Stimulated activated CD8-positive, alpha-beta memory T cell treated with anti-CD3 and anti-CD28 coated beads, Interleukin-12 subunit alpha, Interleukin-12 subunit beta, amount 100 ng/mL, for 4 hours (primary cell): ENCODE results near the gene CNTNAP2.
"Not testable (repeated sequence)": the region's sequence is repeated elsewhere in the genome, so short reads cannot be mapped to it uniquely, and the experiment has no call there.

Experiments used
- DNase-seq: peaks from one replicate; pipeline ENCODE4 v3.0.0-alpha.2; 2020; ENCODE audit warnings: low read depth

The CNTNAP2 gene

DNA sequence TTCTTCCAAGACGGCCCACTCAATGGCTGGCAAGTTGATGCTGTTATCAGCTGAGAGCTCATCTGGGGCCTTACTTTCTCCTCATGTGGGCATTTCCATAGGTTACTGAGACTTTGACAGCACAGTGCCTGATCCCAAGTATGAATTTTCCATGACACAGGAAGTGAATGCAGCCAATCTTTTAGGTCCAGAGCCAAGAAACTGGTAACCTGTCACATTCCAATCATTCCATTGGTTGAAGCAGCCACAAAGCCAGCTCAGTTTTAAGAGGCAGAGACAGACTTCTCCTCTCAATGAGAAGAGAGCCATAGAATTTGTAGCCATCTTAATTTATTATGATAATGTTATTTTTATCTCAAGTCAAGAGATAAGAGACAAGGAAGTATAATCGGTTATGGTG is 775.5 kb downstream of the CNTNAP2 start:
- DNase-seq, result no peak

- no peak for DNase-seq
Observed at GRCh38 chr7:146894927-146895326, 778.3 kb downstream of the CNTNAP2 start.

DNA sequence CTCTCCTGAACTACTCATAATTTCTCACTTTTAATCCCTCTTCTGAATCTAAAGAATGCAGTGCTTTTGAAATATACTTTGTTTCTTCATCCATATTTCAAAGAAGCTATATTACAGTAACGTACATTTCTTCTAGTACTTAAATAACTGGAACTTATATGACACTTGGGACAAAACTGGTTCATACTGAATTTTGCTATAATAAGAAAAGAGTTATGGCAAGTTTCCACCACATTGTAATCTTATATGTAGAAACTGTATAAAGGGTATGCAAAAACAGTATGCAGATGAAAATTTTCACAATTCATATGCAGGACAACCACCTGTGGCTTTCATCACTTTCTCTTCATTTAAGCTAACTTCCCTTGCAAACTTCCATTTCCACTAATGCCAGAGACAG is 785.7 kb downstream of the CNTNAP2 start:
- no peak for DNase-seq

GRCh38 chr7:146902728-146903127 is 786.1 kb downstream of the CNTNAP2 start:
- DNase-seq, result no peak

DNA sequence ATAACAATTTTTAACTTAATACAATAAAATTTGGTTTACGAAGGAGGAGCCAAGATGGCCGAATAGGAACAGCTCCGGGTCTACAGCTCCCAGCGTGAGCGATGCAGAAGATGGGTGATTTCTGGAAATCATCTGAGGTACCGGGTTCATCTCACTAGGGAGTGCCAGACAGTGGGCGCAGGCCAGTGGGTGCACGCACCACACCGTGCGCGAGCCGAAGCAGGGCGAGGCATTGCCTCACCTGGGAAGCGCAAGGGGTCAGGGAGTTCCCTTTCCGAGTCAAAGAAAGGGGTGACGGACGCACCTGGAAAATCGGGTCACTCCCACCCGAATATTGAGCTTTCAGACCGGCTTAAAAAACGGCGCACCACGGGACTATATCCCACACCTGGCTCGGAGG is 789.1 kb downstream of the CNTNAP2 start:
- DNase-seq, result not testable (repeated sequence)

- no peak for DNase-seq
Observed at GRCh38 chr7:146922782-146923181, 806.2 kb downstream of the CNTNAP2 start.

- no peak for DNase-seq
Observed at GRCh38 chr7:146926841-146927240, 810.2 kb downstream of the CNTNAP2 start.

DNA sequence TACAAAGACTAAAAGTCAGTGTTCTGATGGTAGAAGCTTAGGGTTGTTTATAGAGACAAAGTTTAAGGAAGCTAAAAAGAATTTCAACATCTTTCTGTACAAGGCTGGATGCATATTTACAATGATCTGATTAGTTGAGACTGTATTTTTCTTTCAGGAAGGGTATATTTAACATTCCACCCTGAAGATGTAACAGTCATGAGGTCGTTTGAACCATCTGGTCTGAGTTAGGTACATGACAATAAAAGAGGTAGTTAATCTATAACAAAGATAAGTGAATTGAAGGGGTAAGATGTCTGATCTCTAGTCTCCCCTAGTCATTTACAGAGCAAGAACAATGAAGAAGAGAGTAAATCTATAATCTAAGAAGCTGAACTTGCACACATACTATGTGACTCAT is 821.2 kb downstream of the CNTNAP2 start:
- no peak for DNase-seq

- DNase-seq, result no peak
Observed at GRCh38 chr7:146943483-146943882, 826.9 kb downstream of the CNTNAP2 start.

DNA sequence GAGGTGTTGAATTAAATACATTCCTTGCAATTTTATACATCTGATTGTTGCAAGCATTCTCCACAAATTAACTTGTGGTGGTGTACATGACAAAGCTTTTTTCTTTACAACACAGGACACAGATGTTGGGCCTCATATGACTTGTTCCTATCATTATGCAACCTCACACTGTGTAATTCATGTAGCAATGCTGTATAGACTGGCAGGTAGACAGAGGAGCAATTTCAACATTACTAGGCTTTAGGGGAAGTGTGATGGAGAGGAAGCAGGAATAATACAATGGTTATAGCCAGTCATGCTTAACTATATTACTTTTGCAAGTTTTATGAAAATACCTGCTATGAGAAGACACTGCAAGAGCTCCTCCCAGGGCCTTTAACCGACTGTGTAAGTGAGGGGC is 832.1 kb downstream of the CNTNAP2 start:
- DNase-seq, result no peak

DNA sequence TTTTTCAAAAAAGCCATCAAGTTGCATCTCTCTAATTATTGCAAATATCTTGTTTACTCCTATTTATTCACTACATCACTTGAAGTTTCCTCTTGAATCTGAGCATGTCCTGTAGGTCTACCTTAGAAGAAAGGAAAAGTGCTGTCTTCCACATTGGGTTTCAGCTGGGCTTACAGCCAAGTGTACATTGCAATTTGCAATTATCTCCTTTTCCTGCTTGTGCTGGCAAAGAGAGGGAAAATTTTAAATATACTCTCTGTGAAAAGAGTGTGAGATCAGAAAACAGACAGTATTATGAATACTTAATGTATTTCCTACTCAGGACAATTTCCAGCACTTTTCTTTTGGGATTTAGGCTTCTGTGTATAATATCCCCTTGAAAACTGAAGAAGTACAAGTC is 839.7 kb downstream of the CNTNAP2 start:
- no peak for DNase-seq

- DNase-seq, result no peak
Observed at GRCh38 chr7:146956853-146957252, 840.3 kb downstream of the CNTNAP2 start.

- DNase-seq, result no peak
Observed at GRCh38 chr7:146960773-146961391, 844.3 kb downstream of the CNTNAP2 start.

- no peak for DNase-seq
Observed at GRCh38 chr7:146961617-146962016, 845.0 kb downstream of the CNTNAP2 start.

DNA sequence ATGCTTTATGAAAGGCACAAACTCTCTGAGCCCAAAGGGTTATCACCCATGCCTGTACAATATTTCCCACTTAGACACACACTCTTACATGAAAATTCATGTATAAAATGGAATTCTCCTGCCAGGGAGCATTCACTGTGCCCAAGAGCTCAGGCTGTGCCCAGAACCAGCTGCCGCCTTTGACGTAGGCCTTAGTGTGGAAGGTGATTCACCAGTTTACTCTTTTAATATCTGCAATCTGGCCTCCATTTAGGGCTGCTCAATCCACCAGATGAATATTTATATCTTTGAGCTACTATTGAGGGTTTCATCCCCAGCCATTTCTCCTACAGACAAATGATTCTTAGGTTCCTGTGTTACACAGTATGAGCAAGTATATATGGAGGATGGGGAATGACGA is 849.7 kb downstream of the CNTNAP2 start:
- DNase-seq, result no peak

DNA sequence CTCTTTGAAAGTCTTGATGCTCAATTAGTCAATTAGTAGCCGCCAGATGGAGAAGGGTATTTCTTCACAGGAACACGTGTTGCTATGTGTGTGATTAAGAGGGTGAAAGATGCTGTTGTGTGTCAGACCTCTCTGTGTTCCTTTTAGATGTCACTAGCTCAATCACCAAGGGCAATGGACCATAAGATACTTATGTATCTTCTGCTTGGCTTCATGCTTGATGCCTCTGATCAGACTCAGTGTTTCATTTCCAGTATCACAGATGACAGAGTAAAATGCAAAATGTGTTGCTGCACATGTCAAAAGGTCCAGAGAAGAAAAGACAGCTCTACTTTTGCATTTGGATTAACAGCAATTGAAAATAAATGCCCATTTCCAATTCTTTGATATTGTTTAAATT is 865.9 kb downstream of the CNTNAP2 start:
- no peak for DNase-seq

GRCh38 chr7:146991596-146991995 is 875.0 kb downstream of the CNTNAP2 start:
- DNase-seq, result no peak

DNA sequence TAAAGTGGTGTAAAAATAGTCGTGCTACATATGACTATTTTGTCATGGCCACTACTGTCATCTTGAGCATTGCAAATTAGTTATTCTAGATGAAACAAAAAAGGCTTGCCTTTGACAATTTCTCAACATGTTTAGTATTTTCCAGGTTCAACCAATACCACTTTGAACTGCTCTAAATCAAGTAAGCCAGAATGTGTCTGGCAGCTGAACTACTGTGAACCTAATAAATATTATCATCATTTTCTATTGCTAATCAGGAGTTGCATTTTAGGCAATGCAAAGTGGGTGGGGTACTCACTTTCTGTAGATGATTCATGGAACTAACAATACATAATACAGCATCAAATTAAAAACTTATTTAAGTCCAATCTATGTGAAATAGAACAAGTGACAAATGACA is 877.2 kb downstream of the CNTNAP2 start:
- no peak for DNase-seq

- no peak for DNase-seq
Observed at GRCh38 chr7:147008530-147008929, 891.9 kb downstream of the CNTNAP2 start.

GRCh38 chr7:147012666-147013065 is 896.1 kb downstream of the CNTNAP2 start:
- no peak for DNase-seq

DNA sequence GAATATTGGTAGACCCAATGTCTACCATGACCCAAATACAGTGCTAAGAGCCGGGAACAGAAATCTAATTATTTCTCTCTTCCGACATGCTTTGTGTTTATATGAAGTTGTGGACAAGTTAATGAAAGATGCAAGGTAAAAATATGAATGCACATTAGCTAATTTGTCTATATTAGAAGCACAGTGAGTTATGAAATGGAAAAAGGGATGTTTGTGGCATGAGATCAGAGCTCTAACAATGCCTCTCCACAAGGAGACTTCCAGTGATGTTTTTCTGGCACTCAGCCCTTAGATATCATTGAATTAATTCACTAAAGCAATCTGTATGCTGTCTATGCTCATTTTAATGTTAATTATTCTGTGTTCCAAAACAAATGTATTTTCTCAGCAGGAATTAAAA is 897.2 kb downstream of the CNTNAP2 start:
- DNase-seq, result no peak

DNA sequence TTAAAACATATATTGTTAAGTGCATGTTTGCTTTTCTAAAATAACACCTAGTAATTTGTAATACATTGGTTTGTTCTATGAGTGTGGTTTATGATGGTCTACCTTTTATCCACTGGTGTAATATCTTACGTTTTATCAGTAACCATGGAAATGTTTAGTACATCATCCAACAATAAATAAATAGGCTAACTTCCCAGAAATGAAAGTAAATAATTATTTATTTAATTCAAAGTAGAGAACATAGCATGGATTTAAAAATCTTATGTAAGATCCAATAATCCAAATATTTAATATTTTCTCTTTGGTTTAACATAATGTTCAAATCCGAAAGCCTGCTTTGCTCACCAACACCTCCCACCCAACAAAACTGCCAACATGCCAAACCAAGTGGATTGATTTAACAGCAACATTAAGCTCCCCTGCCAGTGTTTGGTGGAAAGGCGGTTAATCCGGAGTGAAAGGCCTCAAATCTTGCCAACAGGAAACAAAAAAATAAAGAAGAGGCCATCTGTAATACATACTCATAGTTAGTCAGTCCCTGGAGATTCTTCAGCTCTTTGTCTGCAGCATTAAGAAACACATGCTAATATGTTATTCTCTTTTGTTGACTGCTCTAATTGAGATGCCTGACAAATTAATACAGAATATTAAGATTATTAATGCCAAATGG is 897.8 kb downstream of the CNTNAP2 start:
- DNase-seq, result no peak

GRCh38 chr7:147015999-147016398 is 899.4 kb downstream of the CNTNAP2 start:
- DNase-seq, result no peak

- DNase-seq, result no peak
Observed at GRCh38 chr7:147022056-147022455, 905.5 kb downstream of the CNTNAP2 start.
